HK-2 (cell line): Measurements from ENCODE around the gene SPIRE2.

Experiments
- DNase-seq: peaks from one replicate; pipeline ENCODE4 v3.0.0-alpha.2; 2018; ENCODE audit not compliant: unreplicated experiment

The SPIRE2 gene

GRCh38 chr16:89841275-89841674 lies 13.0 kb downstream of the SPIRE2 start:
- no peak for DNase-seq

- no peak for DNase-seq
Observed at GRCh38 chr16:89842471-89843408, 14.5 kb downstream of the SPIRE2 start.

- DNase-seq: no peak
Observed at GRCh38 chr16:89843409-89844350, 15.4 kb downstream of the SPIRE2 start.

DNA sequence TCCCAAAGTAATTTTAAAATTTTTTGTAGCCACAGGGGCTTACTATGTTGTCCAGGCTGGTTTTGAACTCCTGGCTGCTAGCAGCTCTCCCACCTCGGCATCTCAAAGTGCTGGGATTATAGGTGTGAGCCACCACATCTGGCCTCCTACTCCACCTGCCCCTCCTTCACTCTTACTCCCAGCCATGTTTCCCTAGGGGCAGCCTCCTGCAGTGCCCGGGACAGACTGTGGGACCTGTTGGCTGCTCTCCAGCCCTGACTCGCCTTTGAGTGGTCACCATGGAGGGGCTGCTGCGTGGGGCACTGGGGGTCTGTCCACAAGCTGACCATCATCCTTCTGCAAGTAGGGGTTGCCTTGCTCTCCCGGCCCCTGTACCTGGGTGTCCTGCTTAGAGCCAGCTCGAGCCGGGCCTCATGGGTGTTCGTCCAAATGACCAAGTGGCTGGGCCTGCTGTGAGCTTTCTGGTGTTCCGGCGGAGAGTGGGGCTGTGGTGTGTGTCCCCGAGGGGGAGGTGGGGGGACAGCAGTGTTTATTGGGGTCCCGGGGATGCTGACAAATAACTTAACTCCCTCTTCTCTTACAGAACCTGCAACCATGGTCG lies 16.6 kb downstream of the SPIRE2 start:
- DNase-seq: no peak

- DNase-seq: no peak
Observed at GRCh38 chr16:89845417-89845816, 17.1 kb downstream of the SPIRE2 start.

DNA sequence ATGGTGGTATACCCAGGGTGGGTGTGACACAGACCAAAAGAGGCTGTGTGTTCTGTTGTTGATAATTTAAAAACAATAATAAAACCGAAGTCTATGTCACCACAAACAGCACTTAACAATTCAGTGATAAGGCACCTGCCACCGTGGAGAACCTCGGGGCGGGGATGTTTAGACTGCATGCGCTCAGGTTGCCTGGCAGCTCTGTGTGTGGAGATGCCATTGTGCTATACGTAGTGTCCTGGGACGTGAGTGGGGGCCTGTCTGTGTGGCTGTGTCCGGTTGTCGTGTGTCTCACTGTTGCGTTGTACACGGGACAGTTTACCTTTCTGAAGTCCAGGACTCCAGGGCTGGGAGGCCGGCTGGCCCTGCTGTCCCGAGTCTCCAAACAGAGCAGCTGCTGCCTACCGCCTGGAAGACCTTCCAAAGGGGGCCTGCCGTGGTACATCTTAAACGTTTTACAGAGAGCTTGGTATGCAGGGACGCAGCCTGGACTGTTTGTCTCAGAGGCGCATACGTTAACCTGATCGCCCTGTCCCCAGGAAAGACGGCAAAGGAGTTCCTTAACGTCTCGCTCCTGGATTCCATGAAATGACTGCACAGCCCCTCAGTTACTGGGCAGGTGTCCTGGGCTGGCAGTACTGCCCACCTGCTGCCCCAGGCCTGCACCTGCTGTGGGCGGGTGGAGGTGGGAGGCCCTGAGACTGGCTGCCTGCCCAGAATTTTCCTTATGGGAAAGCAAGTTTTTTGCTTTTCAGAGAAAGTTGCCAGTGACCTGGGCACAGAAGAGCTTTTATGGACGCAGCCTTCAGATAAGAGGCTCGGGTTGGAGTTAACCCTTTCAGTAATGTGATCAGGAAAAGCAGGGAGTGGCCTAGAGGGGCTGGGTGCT lies 19.0 kb downstream of the SPIRE2 start:
- no peak for DNase-seq

- DNase-seq: no peak
Observed at GRCh38 chr16:89847940-89848297, 19.6 kb downstream of the SPIRE2 start.

DNA sequence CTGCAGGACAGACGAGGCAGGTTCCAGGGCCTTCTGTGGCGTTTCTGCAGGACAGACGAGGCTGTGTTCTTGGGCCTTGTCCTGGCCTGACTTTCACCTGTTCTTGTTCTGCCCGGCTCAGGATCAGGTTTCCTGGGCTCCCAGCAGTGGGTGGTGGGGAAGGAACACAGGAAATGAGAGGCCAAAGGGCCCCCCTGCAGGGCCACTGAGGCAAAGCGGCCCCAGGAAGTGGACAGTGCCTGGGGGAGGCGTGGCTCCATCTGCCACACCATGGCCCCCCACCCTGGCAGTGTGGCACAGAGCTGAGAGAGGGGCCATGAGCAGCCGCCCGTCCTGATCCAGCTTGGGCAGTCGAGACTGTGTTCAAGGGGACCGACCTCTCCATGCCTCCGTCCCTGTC lies 20.7 kb downstream of the SPIRE2 start:
- no peak for DNase-seq

- DNase-seq: no peak
Observed at GRCh38 chr16:89853306-89853993, 25.2 kb downstream of the SPIRE2 start.

DNA sequence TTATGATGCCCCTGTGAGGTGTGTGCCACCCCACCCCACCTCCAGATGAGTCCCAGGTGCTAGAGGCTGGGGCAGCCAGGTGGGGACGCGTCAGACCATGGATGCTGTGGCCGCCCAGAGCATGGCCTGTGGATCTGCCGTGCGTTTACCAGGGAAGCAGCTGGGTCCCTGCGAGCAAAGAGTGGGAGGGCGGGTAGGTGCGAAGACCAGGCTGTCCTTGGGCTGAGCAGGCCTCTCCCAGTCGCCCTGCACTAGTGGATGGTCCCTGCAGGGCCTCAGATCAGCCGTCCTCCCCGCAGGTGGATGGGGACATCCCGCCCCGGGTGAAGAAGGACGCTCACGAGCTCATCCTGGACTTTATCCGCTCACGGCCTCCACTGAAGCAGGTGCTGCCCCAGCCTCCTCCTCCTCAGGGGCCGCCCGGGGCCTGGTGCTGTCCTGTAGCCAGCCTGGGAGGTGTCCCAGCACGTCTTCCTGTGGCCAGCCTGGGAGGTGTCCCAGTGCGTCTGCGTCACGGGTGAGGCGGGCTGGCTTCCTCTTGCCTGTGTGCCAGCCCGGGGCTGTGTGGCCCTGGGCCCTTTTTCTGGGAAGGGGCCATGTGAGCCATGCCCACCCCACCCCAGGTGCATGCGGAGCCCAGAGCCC lies 27.1 kb downstream of the SPIRE2 start:
- DNase-seq: no peak

- DNase-seq: no peak
Observed at GRCh38 chr16:89855986-89856385, 27.7 kb downstream of the SPIRE2 start.

- DNase-seq: no peak
Observed at GRCh38 chr16:89858973-89859614, 30.8 kb downstream of the SPIRE2 start.

DNA sequence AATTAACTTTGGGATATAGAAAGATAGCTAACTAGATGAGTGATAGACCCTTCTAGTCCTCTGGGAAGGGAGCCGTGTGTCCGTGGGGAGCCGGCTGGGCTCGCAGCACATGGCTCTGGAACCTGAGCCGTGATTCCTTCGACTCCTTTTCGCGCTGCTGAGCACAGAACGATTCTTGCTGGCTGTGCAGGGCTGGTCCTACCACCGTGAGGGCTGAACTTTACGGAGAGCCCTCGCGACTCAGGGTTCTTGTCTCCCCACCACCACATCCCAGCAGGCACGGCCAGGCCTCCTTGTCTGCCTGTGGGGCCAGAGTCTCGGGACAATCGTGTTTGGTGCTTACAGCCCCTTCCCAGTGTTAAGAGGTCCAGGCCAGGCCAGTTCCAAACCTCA lies 31.3 kb downstream of the SPIRE2 start:
- no peak for DNase-seq

DNA sequence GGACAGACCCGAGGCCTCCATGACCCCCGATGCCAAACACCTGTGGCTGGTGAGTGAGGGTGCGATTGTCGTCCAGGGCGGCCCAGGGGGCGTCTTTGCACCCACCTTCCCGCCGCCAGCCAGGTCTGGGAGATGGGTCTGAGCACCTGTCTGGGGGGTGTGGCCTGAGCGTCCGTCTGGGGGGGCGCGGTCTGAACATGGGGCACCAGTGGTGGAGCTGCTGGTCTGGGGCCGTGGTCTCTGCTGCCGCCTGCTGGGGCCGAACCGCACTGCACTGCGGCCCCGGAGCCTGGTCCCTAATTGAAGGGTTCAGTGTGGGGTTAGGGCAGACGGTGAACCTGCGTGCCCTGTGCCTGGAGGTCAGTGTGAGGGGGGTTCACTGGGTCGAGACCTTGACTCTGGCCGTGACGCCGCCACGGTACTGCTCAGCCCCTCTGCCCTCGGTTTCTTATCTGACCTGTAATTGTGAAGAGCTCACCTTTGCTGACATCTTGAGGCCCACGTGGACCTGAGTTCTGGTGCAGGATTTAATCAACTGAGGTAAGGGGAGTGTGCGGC lies 32.6 kb downstream of the SPIRE2 start:
- peak; percentile 71 for DNase-seq

- DNase-seq: no peak
Observed at GRCh38 chr16:89861648-89862047, 33.4 kb downstream of the SPIRE2 start.

- no peak for DNase-seq
Observed at GRCh38 chr16:89862732-89863131, 34.5 kb downstream of the SPIRE2 start.

GRCh38 chr16:89863741-89864526 lies 35.7 kb downstream of the SPIRE2 start:
- no peak for DNase-seq

GRCh38 chr16:89864527-89864820 lies 36.2 kb downstream of the SPIRE2 start:
- no peak for DNase-seq

- no peak for DNase-seq
Observed at GRCh38 chr16:89867918-89868317, 39.6 kb downstream of the SPIRE2 start.
